Measurements from ENCODE around the gene KIAA0825.

- TF ChIP-seq, protein P1, sequence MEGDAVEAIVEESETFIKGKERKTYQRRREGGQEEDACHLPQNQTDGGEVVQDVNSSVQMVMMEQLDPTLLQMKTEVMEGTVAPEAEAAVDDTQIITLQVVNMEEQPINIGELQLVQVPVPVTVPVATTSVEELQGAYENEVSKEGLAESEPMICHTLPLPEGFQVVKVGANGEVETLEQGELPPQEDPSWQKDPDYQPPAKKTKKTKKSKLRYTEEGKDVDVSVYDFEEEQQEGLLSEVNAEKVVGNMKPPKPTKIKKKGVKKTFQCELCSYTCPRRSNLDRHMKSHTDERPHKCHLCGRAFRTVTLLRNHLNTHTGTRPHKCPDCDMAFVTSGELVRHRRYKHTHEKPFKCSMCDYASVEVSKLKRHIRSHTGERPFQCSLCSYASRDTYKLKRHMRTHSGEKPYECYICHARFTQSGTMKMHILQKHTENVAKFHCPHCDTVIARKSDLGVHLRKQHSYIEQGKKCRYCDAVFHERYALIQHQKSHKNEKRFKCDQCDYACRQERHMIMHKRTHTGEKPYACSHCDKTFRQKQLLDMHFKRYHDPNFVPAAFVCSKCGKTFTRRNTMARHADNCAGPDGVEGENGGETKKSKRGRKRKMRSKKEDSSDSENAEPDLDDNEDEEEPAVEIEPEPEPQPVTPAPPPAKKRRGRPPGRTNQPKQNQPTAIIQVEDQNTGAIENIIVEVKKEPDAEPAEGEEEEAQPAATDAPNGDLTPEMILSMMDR (IDR thresholded peaks at IDR 0.05) = no peak
- TF ChIP-seq POLR2A (IDR thresholded peaks at IDR 0.05) = no peak
These were observed 429.7 kb downstream of the KIAA0825 start for GRCh38 chr5:94188725-94189124.

Measured in Peyer's patch (tissue), 4 donors.